Fibroblast of upper back skin (primary cell): ENCODE results near the gene FRAT2.
"Not testable (repeated sequence)": the region's sequence is repeated elsewhere in the genome, so short reads cannot be mapped to it uniquely, and the experiment has no call there.

Experiments
- DNase-seq: peaks from one replicate; pipeline ENCODE4 v3.0.0-alpha.2; 2013

FRAT2 gene

DNA sequence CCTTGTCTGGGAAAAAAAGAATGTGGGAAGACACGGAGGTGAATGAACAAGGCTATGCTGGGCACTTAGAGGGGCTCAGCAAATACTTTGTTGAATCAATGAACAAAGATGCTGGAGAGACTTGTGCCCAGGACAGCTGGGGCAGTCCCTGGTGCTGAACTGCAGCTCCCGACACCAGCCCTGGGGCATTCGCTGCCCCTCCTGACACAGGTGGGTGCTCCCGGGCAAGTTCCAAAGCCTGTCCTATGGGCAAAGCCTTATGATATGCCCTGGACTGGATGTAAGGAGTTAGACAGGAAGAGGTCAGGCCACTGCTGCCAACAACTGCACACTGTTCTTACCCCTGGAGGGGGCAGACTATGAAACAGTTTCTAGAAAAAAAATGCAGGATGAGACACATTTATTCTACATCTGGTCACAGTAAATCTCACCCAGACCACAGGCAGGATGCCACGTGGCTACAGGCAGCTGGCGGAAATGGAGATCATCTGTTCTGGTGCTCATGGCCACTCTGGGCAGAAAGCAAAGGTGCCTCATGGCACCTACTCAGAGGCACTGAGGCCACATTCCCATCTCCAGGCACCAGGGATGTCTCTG is 21.9 kb upstream of the FRAT2 start:
- peak; percentile 25 for DNase-seq

DNA sequence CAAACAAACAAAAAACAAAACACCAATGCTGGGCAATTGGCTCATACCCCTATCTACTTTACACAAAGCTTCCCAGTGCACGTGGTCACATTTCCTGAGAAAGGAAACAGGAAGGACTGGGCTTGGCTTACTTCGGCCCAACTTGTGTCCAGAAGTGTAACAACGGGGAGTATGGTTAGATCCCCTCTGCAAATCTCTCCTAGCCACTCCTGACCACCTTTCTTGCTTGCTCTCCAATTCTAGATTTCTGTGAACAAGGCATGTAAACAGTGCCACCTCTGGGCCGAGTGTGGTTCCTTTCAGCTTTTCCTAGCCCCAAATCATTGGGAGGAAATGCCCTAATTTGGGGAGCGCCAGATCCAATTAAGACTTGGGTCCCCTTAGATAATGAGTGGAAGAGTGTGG is 21.0 kb upstream of the FRAT2 start:
- peak; percentile 12 for DNase-seq

DNA sequence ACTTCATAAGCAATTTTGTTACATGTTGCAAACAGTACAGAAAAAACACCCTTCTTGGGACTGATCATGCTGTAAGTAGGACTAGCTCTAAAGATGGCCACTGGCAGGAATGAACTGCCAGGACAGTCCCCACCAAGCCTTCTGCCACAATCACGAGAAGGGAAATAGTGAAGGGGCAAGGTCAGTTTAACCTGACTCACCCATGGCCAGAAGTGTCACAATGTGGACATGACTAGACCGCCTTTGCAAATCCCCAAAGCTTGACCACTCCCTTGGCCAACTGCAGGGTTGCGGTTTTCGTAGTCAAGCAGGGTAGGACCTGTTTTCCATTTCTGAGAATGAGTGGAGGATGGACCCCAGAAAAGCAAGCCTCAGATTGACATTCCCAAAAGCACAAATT is 19.4 kb upstream of the FRAT2 start:
- no peak for DNase-seq

GRCh38 chr10:97349752-97350513 is 15.4 kb upstream of the FRAT2 start:
- no peak for DNase-seq

GRCh38 chr10:97347317-97347716 is 12.8 kb upstream of the FRAT2 start:
- DNase-seq: no peak

DNA sequence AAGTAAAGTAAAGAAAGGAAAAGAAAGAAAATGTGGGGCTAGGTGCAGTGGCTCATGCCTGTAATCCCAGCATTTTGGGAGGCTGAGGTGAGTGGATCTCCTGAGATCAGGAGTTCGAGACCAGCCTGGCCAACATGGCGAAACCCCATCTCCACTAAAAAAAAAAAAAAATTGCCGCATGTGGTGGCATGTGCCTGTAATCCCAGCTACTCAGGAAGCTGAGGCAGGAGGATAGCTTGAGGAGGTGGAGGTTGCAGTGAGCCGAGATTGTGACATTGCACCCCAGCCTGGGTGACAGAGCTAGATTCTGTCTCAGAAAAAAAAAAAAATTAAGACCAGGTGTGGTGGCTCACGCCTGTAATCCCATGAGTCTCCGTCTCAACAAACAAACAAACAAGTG is 9.1 kb upstream of the FRAT2 start:
- DNase-seq: not testable (repeated sequence)

GRCh38 chr10:97341416-97341815 is 6.9 kb upstream of the FRAT2 start:
- DNase-seq: no peak

DNA sequence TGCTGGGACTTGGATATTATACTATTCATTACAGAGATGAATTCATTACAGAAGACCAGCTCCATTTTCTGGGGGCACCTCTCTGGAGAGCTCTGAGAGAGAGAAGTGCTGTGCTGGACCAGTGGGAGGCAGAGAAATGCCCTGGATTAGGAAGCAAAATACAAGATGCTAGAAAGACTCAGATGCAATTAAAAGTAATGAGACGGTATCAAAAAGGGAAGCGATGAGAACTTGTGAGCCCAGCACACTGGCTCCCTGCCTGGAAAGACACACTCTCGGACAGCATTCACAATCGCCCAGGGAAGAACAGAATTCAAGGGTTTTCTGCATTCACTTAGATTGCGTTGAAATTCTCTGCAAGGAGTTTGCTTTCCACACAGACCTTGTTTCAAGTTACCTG is 3.5 kb upstream of the FRAT2 start:
- no peak for DNase-seq

DNA sequence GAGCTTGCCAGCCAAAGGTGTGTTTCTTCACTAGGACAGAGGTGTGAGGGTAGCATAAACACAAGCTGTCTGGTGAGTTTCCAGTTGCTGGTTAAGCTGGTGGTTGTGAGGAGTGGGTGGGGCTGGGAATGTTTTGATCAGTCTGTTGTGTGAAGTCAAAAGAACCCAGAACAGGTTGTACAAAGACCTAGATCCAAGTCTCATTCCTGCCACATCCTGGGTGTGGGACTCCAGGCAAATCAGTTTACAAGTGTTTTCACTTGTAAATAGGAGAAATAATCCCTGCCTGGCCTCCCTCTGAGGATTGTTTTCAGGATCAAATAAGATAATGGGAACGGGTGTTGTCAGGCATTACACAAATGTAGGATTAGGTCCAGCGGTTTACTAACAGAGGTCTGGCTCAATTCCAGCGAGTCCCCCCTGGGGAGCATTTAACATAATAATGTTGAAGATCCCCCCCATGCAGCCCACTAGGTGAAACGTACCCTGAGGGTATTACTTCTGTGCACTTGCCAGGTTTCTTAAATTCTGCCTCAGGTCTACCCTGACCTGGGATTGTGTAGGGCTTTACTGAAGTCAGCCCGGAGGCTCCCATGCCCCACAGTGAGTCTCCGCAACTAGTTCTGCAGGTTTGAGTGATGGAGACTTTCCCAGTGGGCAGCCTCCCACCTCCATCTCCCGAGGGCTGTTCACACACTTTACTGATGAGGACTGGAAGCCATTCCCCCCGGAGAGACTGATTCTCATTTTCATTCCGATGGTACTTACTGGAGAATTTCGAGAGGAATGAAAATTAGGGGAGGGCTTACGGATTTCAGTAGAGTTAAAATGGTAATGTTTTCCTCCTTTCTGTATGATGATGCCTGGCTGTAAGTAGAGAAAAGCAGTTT is 2.7 kb upstream of the FRAT2 start:
- no peak for DNase-seq

DNA sequence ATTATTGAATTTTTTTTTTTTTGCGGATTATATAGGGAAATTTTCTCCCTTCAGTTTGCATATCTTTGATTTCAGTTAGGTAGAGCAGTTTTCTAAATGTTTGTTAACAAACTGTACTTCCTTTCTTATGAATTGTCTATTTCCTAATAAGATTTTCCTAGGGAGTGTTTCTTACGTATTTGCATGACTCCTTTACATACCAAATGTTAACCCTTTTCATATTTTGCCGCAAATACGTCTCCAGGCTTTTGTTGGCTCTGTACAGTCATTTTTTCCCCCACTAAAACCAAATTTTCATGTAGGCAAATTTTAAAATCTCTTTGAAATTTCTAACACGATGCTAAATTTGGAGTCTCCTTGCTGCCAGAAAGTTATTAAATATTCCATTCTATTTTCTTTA is 1.9 kb upstream of the FRAT2 start:
- peak; percentile 16 for DNase-seq

GRCh38 chr10:97336006-97336405 is 1.5 kb upstream of the FRAT2 start:
- no peak for DNase-seq

- no peak for DNase-seq
Measured at GRCh38 chr10:97335188-97335619, 675 bp upstream of the FRAT2 start.

DNA sequence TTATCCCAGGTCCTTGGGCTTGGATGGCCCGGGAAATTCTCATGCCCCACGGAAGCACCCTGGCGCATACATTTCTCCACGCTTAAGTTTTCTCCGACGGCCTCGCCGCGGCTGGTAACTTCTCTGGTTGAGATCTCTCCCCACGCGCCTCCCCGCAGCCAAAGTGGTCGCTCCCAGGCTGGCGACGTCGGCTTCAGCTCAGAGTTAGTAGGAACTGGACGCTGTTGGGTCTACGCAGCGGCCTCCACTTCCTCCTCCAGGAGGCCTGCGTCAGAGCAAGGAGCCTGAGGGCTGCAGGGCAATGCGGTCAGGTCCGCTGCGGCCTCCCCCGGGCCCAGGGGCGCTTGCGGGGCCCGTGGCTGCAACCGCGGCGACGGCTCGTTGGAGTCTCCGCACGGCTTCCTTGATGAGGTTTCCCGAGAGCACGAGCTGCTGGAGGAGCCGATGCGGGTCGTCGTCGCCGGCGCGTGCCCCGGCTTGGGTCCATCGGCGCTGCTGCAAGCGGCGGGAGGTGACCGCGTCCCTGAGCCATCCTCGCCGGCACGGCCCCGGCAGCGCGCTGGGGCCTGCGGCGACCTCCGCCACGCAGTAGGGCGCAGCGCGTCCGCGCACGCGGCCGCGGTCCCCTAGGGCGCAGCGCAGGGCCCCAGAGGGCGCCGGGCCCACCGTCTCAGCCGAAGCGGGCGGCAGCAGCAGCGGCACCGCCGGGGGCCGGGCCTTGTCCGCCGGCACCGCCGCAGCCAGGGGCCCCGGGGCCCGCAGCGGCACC is 744 bp downstream of the FRAT2 start:
- peak; percentile 12 for DNase-seq

- DNase-seq: peak; percentile 44
Measured at GRCh38 chr10:97333351-97333600, 1.3 kb downstream of the FRAT2 start.

- peak; percentile 76 for DNase-seq
Measured at GRCh38 chr10:97332591-97333350, 1.8 kb downstream of the FRAT2 start.

- no peak for DNase-seq
Measured at GRCh38 chr10:97331153-97331703, 3.3 kb downstream of the FRAT2 start.

DNA sequence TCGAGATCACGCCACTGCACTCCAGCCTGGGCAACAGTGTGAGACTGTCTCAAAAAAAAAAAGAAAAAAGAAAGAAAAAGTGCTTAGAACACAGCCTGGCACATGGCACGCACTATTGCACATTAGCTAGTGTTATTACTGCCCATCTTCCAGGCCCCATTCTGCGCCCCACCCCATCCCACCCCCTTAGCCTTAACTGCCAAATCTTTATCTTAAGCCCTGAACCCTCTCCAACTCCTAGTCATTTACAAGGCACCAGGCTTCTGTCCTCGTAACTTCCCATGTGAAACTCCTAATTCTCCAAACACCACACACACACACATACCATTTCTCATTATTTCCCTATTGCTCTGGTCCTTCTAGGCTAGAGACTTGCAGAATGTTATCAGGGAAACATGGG is 4.8 kb downstream of the FRAT2 start:
- no peak for DNase-seq

DNA sequence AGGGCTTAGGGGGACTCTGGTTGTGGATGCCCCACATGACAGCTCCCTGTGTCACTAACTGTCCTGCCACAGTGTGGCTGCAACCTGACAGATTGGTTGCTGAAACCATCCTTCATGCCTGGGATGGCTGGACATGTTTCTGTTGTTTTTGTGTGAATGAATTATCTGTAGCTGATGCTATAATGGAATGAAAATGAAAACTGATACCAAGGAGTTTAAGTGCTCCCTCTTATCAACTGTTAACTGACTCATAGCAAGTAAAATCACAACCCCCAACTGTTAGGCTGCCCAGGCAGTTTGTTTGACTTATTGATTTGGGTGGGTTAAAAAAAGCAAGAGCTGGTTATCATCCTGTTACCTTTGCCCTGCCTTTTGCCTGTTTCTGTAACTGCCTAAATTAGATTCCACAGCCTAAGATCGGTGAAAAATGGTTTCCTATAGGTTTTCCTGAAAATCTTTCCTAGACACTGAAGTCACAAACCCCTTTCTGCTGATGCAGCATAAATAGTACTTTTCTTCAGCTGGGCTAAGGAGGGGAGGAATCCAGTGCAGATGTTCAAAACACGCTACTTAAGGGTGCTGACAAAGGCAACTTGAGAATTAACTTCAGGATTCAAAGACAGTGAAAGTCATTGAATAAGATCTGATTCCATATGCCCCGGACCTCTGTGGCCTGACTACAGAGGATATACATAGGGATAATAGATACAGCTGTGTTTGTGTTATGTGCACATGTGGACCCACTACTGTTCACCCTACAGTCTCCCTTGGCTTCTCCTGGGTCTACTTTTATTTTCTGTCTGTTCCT is 5.7 kb downstream of the FRAT2 start:
- DNase-seq: no peak

- DNase-seq: no peak
Measured at GRCh38 chr10:97327348-97328294, 6.9 kb downstream of the FRAT2 start.

DNA sequence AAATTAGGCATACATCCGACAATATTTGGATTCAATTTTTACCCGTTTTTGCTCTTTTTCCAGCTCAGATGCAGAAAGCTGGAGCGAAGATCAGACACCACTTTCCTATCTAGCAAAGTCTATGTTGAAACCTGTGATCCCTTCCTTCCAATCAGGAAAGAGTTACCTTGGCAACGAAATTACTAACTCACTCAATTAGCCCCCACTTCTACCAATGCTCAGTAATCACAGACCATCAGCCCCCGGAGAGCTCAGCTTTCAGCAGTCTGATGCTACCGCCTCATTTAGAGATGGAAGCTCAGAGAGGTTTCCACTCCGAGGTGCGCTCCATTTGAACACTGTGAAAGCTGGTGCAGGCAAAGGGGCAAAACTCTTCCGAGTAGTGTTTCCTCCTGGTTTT is 8.8 kb downstream of the FRAT2 start:
- no peak for DNase-seq
